ENCODE measurements around the gene MFAP3L. TPM values are rescaled to one million over a fixed set of nuclear protein-coding genes. Genes with fewer than 3 reads are reported as not detected.
A peak's percentile ranks its signal among the peaks of the same experiment; 100 is the strongest.
"Not testable (repeated sequence)": the region's sequence is repeated elsewhere in the genome, so short reads cannot be mapped to it uniquely, and the experiment has no call there.

The MFAP3L gene
- polyA plus RNA-seq, 3 donors = 0.01 to 0.18 TPM; not detected in 1

- Histone ChIP-seq H3K4me3 (replicated peaks in 1 of 3; ENCODE audit: low read depth in 2 of 3, low read length in 3 of 3) (no peak overlapping the region), H3K4me2 (replicated peaks; ENCODE audit: extremely low read depth, low read length, poor library complexity, severe bottlenecking) (no peak overlapping the region), H3K79me2 (ENCODE audit: insufficient read depth, low read length) (no peaks in the 10 kb centered on the region), H3K9ac (ENCODE audit: insufficient read depth, low read length, poor library complexity, severe bottlenecking) (no peak overlapping the region), H3K27ac (ENCODE audit: low read depth in 1 of 2, low read length in 2 of 2) (no peak overlapping the region), H3K4me1 (ENCODE audit: control insufficient read depth in 1 of 2, insufficient read depth in 2 of 2, low read length in 2 of 2) (peaks cover 13 to 14% of the 10 kb centered on the region in 2 donors), H2AFZ (ENCODE audit: insufficient read depth, low read depth, low read length, poor library complexity, severe bottlenecking) (no peak overlapping the region), H3K36me3 (replicated peaks in 1 of 2; ENCODE audit: control insufficient read depth in 1 of 2, insufficient read depth in 2 of 2, low read length in 2 of 2) (no peaks in the 10 kb centered on the region), H3K9me3 (replicated peaks in 1 of 2; ENCODE audit: control insufficient read depth in 1 of 2, insufficient read depth in 1 of 2, low read length in 2 of 2) (no peaks in the 10 kb centered on the region), H3K27me3 (ENCODE audit: control insufficient read depth in 2 of 2, insufficient read depth in 2 of 2, low read length in 2 of 2) (peaks cover 11 to 12% of the 10 kb centered on the region in 2 donors), H4K20me1 (ENCODE audit: insufficient read depth, low read length) (no peaks in the 10 kb centered on the region)
- intact Hi-C loops (cut with micrococcal nuclease) = no loop called here
- WGBS (ENCODE audit: insufficient coverage) = 100% methylated on average over 2 of the region's 3 CpGs
- TF ChIP-seq, protein P1, sequence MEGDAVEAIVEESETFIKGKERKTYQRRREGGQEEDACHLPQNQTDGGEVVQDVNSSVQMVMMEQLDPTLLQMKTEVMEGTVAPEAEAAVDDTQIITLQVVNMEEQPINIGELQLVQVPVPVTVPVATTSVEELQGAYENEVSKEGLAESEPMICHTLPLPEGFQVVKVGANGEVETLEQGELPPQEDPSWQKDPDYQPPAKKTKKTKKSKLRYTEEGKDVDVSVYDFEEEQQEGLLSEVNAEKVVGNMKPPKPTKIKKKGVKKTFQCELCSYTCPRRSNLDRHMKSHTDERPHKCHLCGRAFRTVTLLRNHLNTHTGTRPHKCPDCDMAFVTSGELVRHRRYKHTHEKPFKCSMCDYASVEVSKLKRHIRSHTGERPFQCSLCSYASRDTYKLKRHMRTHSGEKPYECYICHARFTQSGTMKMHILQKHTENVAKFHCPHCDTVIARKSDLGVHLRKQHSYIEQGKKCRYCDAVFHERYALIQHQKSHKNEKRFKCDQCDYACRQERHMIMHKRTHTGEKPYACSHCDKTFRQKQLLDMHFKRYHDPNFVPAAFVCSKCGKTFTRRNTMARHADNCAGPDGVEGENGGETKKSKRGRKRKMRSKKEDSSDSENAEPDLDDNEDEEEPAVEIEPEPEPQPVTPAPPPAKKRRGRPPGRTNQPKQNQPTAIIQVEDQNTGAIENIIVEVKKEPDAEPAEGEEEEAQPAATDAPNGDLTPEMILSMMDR (IDR thresholded peaks at IDR 0.05) = no peak
- Mint-ChIP-seq H3K4me3 (no peak overlapping the region), H3K9me3 (peaks cover 0 to 3% (median 0%) of the 10 kb centered on the region in 7 donors), H3K4me1 (peaks cover 27% of the 10 kb centered on the region), H3K36me3 (no peaks in the 10 kb centered on the region), H3K27ac (no peak overlapping the region), H3K27me3 (ENCODE audit: low read depth in 3 of 3) (peaks cover 20 to 31% (median 27%) of the 10 kb centered on the region in 3 donors)
- no peak for DNase-seq
Measured at GRCh38 chr4:169948271-169948670, 77.9 kb downstream of the MFAP3L start.

- TF ChIP-seq, protein P1 (IDR thresholded peaks at IDR 0.05) = no peak
- intact Hi-C loops (cut with micrococcal nuclease) = no loop called here
- Mint-ChIP-seq H3K4me1 (peaks cover 15% of the 10 kb centered on the region), H3K4me3 (peak overlapping the region in 1 of 2 donors; percentile 44), H3K9me3 (peaks cover 0 to 13% (median 5%) of the 10 kb centered on the region in 7 donors), H3K27ac (no peak overlapping the region), H3K27me3 (ENCODE audit: low read depth in 3 of 3) (peaks cover 16 to 26% (median 17%) of the 10 kb centered on the region in 3 donors), H3K36me3 (no peaks in the 10 kb centered on the region)
- H3K4me1 ChIP-seq (ENCODE audit: control insufficient read depth in 1 of 2, insufficient read depth in 2 of 2, low read length in 2 of 2) = no peaks in the 10 kb centered on the region
- no peak for DNase-seq
- H4K20me1 ChIP-seq (ENCODE audit: insufficient read depth, low read length) = no peaks in the 10 kb centered on the region
- no peak overlapping the region for H3K4me2 ChIP-seq (replicated peaks; ENCODE audit: extremely low read depth, low read length, poor library complexity, severe bottlenecking)
- no peak overlapping the region for H3K27ac ChIP-seq (ENCODE audit: low read depth in 1 of 2, low read length in 2 of 2)
- H3K9me3 ChIP-seq (replicated peaks in 1 of 2; ENCODE audit: control insufficient read depth in 1 of 2, insufficient read depth in 1 of 2, low read length in 2 of 2) = peaks cover 0 to 5% of the 10 kb centered on the region in 2 donors
- H3K79me2 ChIP-seq (ENCODE audit: insufficient read depth, low read length) = no peaks in the 10 kb centered on the region
- no peak overlapping the region for H2AFZ ChIP-seq (ENCODE audit: insufficient read depth, low read depth, low read length, poor library complexity, severe bottlenecking)
- no peak overlapping the region for H3K9ac ChIP-seq (ENCODE audit: insufficient read depth, low read length, poor library complexity, severe bottlenecking)
- H3K4me3 ChIP-seq (replicated peaks in 1 of 3; ENCODE audit: low read depth in 2 of 3, low read length in 3 of 3) = no peak overlapping the region
- no peaks in the 10 kb centered on the region for H3K36me3 ChIP-seq (replicated peaks in 1 of 2; ENCODE audit: control insufficient read depth in 1 of 2, insufficient read depth in 2 of 2, low read length in 2 of 2)
- 90% methylated on average over 1 of the region's 1 CpG for WGBS (ENCODE audit: insufficient coverage)
- H3K27me3 ChIP-seq (ENCODE audit: control insufficient read depth in 2 of 2, insufficient read depth in 2 of 2, low read length in 2 of 2) = peaks cover 10 to 11% of the 10 kb centered on the region in 2 donors
Measured at GRCh38 chr4:169945636-169946035, 80.6 kb downstream of the MFAP3L start.

- H3K27me3 Mint-ChIP-seq (ENCODE audit: low read depth in 3 of 3) = peaks cover 12 to 17% (median 12%) of the 10 kb centered on the region in 3 donors
- H3K27ac Mint-ChIP-seq = peak overlapping the region in 1 of 7 donors; percentile 40
- H3K9me3 ChIP-seq (replicated peaks in 1 of 2; ENCODE audit: control insufficient read depth in 1 of 2, insufficient read depth in 1 of 2, low read length in 2 of 2); H3K79me2 ChIP-seq (ENCODE audit: insufficient read depth, low read length); H3K9ac ChIP-seq (ENCODE audit: insufficient read depth, low read length, poor library complexity, severe bottlenecking); H3K36me3 ChIP-seq (replicated peaks in 1 of 2; ENCODE audit: control insufficient read depth in 1 of 2, insufficient read depth in 2 of 2, low read length in 2 of 2); H2AFZ ChIP-seq (ENCODE audit: insufficient read depth, low read depth, low read length, poor library complexity, severe bottlenecking); H3K27ac ChIP-seq (ENCODE audit: low read depth in 1 of 2, low read length in 2 of 2); H3K4me1 ChIP-seq (ENCODE audit: control insufficient read depth in 1 of 2, insufficient read depth in 2 of 2, low read length in 2 of 2); intact Hi-C loops (cut with micrococcal nuclease); DNase-seq; H3K4me3 Mint-ChIP-seq; H3K4me3 ChIP-seq (replicated peaks in 1 of 3; ENCODE audit: low read depth in 2 of 3, low read length in 3 of 3); H3K4me2 ChIP-seq (replicated peaks; ENCODE audit: extremely low read depth, low read length, poor library complexity, severe bottlenecking); H3K36me3 Mint-ChIP-seq; H3K27me3 ChIP-seq (ENCODE audit: control insufficient read depth in 2 of 2, insufficient read depth in 2 of 2, low read length in 2 of 2); H4K20me1 ChIP-seq (ENCODE audit: insufficient read depth, low read length): not testable (repeated sequence)
- no CpG with 5 or more reads among the region's 6 CpGs for WGBS (ENCODE audit: insufficient coverage)
- peaks cover 15% of the 10 kb centered on the region for H3K4me1 Mint-ChIP-seq
- peaks cover 3 to 18% (median 7%) of the 10 kb centered on the region in 7 donors for H3K9me3 Mint-ChIP-seq
Measured at GRCh38 chr4:169943601-169944000, 82.6 kb downstream of the MFAP3L start.
